GM23338 (cell line): ENCODE measurements around the gene PASK. TPM values are rescaled to one million over a fixed set of nuclear protein-coding genes. Genes with fewer than 3 reads are reported as not detected.

ENCODE experiments used
- ATAC-seq: fragments of 200-7000 bp; cut with Tn5 transposase; 3 replicates; pipeline ENCODE4 v1.9.1; 2020
- DNase-seq: peaks from one replicate; pipeline ENCODE4 v3.0.0-alpha.2; 2015; ENCODE audit warnings: low spot score
- H2AFZ ChIP-seq: fragments of 200-600 bp; sonication (generic); 2 replicates; pipeline ENCODE4 v1.8.0; 2016; ENCODE audit warnings: antibody characterized with exemption, mild to moderate bottlenecking, moderate library complexity
- H3F3A ChIP-seq: fragments of 200-600 bp; sonication (generic); replicated peaks from 2 replicates; pipeline ENCODE4 v1.8.0; 2017; ENCODE audit warnings: antibody characterized with exemption, mixed run types, low read depth
- H3K27ac ChIP-seq: fragments of 200-600 bp; sonication (generic); 2 replicates; pipeline ENCODE4 v1.6.1; 2016; ENCODE audit warnings: low read depth
- H3K27me3 ChIP-seq: fragments of 200-600 bp; sonication (generic); 2 replicates; pipeline ENCODE4 v1.8.0; 2016; ENCODE audit warnings: mild to moderate bottlenecking, mixed run types, moderate library complexity; ENCODE audit not compliant: insufficient read depth
- H3K36me3 ChIP-seq: fragments of 200-600 bp; sonication (generic); 2 replicates; pipeline ENCODE4 v1.8.0; 2016; ENCODE audit warnings: mild to moderate bottlenecking; ENCODE audit not compliant: insufficient read depth
- H3K4me1 ChIP-seq: fragments of 200-600 bp; sonication (generic); 2 replicates; pipeline ENCODE4 v1.8.0; 2016; ENCODE audit warnings: mild to moderate bottlenecking, moderate library complexity; ENCODE audit not compliant: insufficient read depth
- H3K4me2 ChIP-seq: fragments of 200-600 bp; sonication (generic); 2 replicates; pipeline ENCODE4 v1.7.1; 2017; ENCODE audit warnings: mixed run types
- H3K4me3 ChIP-seq: fragments of 200-600 bp; sonication (generic); 2 replicates; pipeline ENCODE4 v1.6.1; 2016; ENCODE audit warnings: mixed run types
- H3K79me2 ChIP-seq: fragments of 200-600 bp; sonication (generic); replicated peaks from 2 replicates; pipeline ENCODE4 v1.8.0; 2017; ENCODE audit warnings: mild to moderate bottlenecking; ENCODE audit not compliant: insufficient read depth
- H3K9me2 ChIP-seq: fragments of 200-600 bp; sonication (generic); 2 replicates; pipeline ENCODE4 v1.8.0; 2017; ENCODE audit not compliant: insufficient read depth
- H4K20me1 ChIP-seq: fragments of 200-600 bp; sonication (generic); replicated peaks from 2 replicates; pipeline ENCODE4 v1.8.0; 2017; ENCODE audit warnings: mild to moderate bottlenecking; ENCODE audit not compliant: insufficient read depth
- H3K27ac Mint-ChIP-seq: 2 replicates; pipeline ENCODE4 v1.8.0; 2020; ENCODE audit warnings: inconsistent platforms, mild to moderate bottlenecking, moderate library complexity, mixed read lengths
- H3K27me3 Mint-ChIP-seq: 3 replicates; pipeline ENCODE4 v1.8.0; 2022; ENCODE audit warnings: low read depth, mild to moderate bottlenecking, moderate library complexity, mixed read lengths, inconsistent platforms; ENCODE audit not compliant: insufficient read depth, poor library complexity
- H3K36me3 Mint-ChIP-seq: 3 replicates; pipeline ENCODE4 v1.8.0; 2021; ENCODE audit warnings: low read depth, mild to moderate bottlenecking, inconsistent platforms, moderate library complexity, mixed read lengths
- H3K4me1 Mint-ChIP-seq: 3 replicates; pipeline ENCODE4 v1.8.0; 2020; ENCODE audit warnings: mild to moderate bottlenecking, inconsistent platforms, mixed read lengths
- H3K4me3 Mint-ChIP-seq: 3 replicates; pipeline ENCODE4 v1.8.0; 2021; ENCODE audit warnings: moderate library complexity, mild to moderate bottlenecking, inconsistent platforms, mixed read lengths
- H3K9me3 Mint-ChIP-seq: 3 replicates; pipeline ENCODE4 v1.8.0; 2020; ENCODE audit warnings: moderate library complexity, mild to moderate bottlenecking, inconsistent platforms, mixed read lengths
- EZH2 ChIP-seq: fragments of 200-600 bp; sonication (generic); IDR thresholded peaks from one replicate; pipeline ENCODE4 v1.8.0; 2017; ENCODE audit warnings: antibody characterized with exemption, mild to moderate bottlenecking, low read depth; ENCODE audit not compliant: unreplicated experiment
- NANOG ChIP-seq: IDR thresholded peaks from 2 replicates; pipeline ENCODE4 v1.6.1; 2016; ENCODE audit warnings: antibody characterized with exemption, borderline replicate concordance
- POLR2AphosphoS5 ChIP-seq: IDR thresholded peaks from 2 replicates; pipeline ENCODE4 v1.6.1; 2016; ENCODE audit warnings: antibody characterized with exemption, low read depth
- ZNF114 ChIP-seq: fragments of 250-450 bp; sonication (Bioruptor Pico); IDR thresholded peaks from 2 replicates; pipeline ENCODE4 v1.5.0; 2020; ENCODE audit warnings: mild to moderate bottlenecking, moderate library complexity
- polyA plus RNA-seq: library from polyadenylated mRNA; unstranded; fragments of >200 nt; fragmentation: Nextera tagmentation; extraction: Ambion mirVana; gene quantifications from 2 replicates; pipeline ENCODE4 v1.2.1, GENCODE V29; 2016
- total RNA-seq: library from RNA; depleted of rRNA; stranded (reverse); fragments of >200 nt; shearing (Covaris generic); gene quantifications from 2 replicates; pipeline ENCODE4 v1.2.3, GENCODE V29; 2014
- TF ChIP-seq, protein P1 (sequence below): fragments of 250-450 bp; sonication (Bioruptor Pico); IDR thresholded peaks from 2 replicates; pipeline ENCODE4 v1.5.0; 2020; ENCODE audit warnings: mild to moderate bottlenecking, moderate library complexity
- TF ChIP-seq, protein P2 (sequence below): IDR thresholded peaks from one replicate; pipeline ENCODE4 v1.6.1; 2018; ENCODE audit warnings: antibody characterized with exemption; ENCODE audit not compliant: unreplicated experiment
- TF ChIP-seq, protein P3 (sequence below): IDR thresholded peaks from 2 replicates; pipeline ENCODE4 v1.6.1; 2016; ENCODE audit warnings: antibody characterized with exemption
- TF ChIP-seq, protein P4 (sequence below), 2 experiments: fragments of 200-600 bp in 1 of 2; sonication (generic) in 1 of 2; conservative IDR thresholded peaks; 2 replicates each; pipeline versions ENCODE4 v1.5.1 to v1.6.1; 2016 to 2017; ENCODE audit warnings: antibody characterized with exemption in 2 of 2, low read depth in 2 of 2, mild to moderate bottlenecking in 2 of 2, moderate library complexity in 1 of 2

Gene PASK
- total and polyA plus RNA-seq, 2 experiments from 2014 or later = 12.5 to 38.4 TPM

DNA sequence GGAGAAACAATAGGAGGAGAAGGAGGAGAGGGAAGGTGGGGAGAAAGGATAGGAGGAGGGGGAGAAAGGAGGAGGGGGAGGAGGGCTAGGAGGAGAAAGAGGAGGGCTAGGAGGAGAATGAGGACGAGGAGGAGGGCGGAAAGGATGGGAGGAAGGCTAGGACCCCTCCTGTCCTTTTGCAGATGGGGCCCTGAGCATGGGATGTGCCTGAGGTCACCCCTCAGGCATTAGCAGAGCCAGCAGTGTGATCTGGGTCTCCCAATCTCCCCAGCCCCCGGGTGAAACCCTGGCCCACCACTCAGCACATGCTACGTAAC lies 38.6 kb upstream of the PASK start:
- H4K20me1 ChIP-seq = no peaks in the 10 kb centered on the region
- H3K79me2 ChIP-seq = no peaks in the 10 kb centered on the region
- H3K27ac ChIP-seq = no peak overlapping the region
- H3K9me2 ChIP-seq = no peaks in the 10 kb centered on the region
- H3K4me3 ChIP-seq = no peak overlapping the region
- Mint-ChIP-seq H3K4me1 (peaks cover 3% of the 10 kb centered on the region), H3K4me3 (no peak overlapping the region), H3K27me3 (peaks cover 5% of the 10 kb centered on the region), H3K36me3 (no peaks in the 10 kb centered on the region), H3K27ac (no peak overlapping the region), H3K9me3 (no peaks in the 10 kb centered on the region)
- H3F3A ChIP-seq = no peaks in the 10 kb centered on the region
- no peak; the same call in 2 of the 3 replicates for ATAC-seq
- no peak for TF ChIP-seq POLR2AphosphoS5
- no peak for TF ChIP-seq EZH2
- TF ChIP-seq, protein P1, sequence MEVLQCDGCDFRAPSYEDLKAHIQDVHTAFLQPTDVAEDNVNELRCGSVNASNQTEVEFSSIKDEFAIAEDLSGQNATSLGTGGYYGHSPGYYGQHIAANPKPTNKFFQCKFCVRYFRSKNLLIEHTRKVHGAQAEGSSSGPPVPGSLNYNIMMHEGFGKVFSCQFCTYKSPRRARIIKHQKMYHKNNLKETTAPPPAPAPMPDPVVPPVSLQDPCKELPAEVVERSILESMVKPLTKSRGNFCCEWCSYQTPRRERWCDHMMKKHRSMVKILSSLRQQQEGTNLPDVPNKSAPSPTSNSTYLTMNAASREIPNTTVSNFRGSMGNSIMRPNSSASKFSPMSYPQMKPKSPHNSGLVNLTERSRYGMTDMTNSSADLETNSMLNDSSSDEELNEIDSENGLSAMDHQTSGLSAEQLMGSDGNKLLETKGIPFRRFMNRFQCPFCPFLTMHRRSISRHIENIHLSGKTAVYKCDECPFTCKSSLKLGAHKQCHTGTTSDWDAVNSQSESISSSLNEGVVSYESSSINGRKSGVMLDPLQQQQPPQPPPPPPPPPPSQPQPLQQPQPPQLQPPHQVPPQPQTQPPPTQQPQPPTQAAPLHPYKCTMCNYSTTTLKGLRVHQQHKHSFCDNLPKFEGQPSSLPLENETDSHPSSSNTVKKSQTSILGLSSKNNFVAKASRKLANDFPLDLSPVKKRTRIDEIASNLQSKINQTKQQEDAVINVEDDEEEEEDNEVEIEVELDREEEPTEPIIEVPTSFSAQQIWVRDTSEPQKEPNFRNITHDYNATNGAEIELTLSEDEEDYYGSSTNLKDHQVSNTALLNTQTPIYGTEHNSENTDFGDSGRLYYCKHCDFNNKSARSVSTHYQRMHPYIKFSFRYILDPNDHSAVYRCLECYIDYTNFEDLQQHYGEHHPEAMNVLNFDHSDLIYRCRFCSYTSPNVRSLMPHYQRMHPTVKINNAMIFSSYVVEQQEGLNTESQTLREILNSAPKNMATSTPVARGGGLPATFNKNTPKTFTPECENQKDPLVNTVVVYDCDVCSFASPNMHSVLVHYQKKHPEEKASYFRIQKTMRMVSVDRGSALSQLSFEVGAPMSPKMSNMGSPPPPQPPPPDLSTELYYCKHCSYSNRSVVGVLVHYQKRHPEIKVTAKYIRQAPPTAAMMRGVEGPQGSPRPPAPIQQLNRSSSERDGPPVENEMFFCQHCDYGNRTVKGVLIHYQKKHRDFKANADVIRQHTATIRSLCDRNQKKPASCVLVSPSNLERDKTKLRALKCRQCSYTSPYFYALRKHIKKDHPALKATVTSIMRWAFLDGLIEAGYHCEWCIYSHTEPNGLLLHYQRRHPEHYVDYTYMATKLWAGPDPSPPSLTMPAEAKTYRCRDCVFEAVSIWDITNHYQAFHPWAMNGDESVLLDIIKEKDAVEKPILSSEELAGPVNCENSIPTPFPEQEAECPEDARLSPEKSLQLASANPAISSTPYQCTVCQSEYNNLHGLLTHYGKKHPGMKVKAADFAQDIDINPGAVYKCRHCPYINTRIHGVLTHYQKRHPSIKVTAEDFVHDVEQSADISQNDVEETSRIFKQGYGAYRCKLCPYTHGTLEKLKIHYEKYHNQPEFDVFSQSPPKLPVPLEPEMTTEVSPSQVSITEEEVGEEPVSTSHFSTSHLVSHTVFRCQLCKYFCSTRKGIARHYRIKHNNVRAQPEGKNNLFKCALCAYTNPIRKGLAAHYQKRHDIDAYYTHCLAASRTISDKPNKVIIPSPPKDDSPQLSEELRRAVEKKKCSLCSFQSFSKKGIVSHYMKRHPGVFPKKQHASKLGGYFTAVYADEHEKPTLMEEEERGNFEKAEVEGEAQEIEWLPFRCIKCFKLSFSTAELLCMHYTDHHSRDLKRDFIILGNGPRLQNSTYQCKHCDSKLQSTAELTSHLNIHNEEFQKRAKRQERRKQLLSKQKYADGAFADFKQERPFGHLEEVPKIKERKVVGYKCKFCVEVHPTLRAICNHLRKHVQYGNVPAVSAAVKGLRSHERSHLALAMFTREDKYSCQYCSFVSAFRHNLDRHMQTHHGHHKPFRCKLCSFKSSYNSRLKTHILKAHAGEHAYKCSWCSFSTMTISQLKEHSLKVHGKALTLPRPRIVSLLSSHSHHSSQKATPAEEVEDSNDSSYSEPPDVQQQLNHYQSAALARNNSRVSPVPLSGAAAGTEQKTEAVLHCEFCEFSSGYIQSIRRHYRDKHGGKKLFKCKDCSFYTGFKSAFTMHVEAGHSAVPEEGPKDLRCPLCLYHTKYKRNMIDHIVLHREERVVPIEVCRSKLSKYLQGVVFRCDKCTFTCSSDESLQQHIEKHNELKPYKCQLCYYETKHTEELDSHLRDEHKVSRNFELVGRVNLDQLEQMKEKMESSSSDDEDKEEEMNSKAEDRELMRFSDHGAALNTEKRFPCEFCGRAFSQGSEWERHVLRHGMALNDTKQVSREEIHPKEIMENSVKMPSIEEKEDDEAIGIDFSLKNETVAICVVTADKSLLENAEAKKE (CRISPR knock-in tag) = no peak
- TF ChIP-seq, protein P2, sequence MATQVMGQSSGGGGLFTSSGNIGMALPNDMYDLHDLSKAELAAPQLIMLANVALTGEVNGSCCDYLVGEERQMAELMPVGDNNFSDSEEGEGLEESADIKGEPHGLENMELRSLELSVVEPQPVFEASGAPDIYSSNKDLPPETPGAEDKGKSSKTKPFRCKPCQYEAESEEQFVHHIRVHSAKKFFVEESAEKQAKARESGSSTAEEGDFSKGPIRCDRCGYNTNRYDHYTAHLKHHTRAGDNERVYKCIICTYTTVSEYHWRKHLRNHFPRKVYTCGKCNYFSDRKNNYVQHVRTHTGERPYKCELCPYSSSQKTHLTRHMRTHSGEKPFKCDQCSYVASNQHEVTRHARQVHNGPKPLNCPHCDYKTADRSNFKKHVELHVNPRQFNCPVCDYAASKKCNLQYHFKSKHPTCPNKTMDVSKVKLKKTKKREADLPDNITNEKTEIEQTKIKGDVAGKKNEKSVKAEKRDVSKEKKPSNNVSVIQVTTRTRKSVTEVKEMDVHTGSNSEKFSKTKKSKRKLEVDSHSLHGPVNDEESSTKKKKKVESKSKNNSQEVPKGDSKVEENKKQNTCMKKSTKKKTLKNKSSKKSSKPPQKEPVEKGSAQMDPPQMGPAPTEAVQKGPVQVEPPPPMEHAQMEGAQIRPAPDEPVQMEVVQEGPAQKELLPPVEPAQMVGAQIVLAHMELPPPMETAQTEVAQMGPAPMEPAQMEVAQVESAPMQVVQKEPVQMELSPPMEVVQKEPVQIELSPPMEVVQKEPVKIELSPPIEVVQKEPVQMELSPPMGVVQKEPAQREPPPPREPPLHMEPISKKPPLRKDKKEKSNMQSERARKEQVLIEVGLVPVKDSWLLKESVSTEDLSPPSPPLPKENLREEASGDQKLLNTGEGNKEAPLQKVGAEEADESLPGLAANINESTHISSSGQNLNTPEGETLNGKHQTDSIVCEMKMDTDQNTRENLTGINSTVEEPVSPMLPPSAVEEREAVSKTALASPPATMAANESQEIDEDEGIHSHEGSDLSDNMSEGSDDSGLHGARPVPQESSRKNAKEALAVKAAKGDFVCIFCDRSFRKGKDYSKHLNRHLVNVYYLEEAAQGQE = no peak
- no peak for TF ChIP-seq NANOG
- TF ChIP-seq, protein P3, sequence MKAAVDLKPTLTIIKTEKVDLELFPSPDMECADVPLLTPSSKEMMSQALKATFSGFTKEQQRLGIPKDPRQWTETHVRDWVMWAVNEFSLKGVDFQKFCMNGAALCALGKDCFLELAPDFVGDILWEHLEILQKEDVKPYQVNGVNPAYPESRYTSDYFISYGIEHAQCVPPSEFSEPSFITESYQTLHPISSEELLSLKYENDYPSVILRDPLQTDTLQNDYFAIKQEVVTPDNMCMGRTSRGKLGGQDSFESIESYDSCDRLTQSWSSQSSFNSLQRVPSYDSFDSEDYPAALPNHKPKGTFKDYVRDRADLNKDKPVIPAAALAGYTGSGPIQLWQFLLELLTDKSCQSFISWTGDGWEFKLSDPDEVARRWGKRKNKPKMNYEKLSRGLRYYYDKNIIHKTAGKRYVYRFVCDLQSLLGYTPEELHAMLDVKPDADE = no peak
- TF ChIP-seq, protein P4, sequence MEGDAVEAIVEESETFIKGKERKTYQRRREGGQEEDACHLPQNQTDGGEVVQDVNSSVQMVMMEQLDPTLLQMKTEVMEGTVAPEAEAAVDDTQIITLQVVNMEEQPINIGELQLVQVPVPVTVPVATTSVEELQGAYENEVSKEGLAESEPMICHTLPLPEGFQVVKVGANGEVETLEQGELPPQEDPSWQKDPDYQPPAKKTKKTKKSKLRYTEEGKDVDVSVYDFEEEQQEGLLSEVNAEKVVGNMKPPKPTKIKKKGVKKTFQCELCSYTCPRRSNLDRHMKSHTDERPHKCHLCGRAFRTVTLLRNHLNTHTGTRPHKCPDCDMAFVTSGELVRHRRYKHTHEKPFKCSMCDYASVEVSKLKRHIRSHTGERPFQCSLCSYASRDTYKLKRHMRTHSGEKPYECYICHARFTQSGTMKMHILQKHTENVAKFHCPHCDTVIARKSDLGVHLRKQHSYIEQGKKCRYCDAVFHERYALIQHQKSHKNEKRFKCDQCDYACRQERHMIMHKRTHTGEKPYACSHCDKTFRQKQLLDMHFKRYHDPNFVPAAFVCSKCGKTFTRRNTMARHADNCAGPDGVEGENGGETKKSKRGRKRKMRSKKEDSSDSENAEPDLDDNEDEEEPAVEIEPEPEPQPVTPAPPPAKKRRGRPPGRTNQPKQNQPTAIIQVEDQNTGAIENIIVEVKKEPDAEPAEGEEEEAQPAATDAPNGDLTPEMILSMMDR (conservative IDR thresholded peaks at IDR 0.05; ENCODE audit: low read depth in 2 of 2) = no peak
- TF ChIP-seq ZNF114 (CRISPR knock-in tag) = no peak
- no peak for DNase-seq
- no peak overlapping the region for H3K4me2 ChIP-seq
- no peak overlapping the region for H2AFZ ChIP-seq
- H3K4me1 ChIP-seq = no peaks in the 10 kb centered on the region
- H3K36me3 ChIP-seq = no peaks in the 10 kb centered on the region
- no peaks in the 10 kb centered on the region for H3K27me3 ChIP-seq
